K562 (cell line): ENCODE measurements around the gene COL10A1. TPM values are rescaled to one million over a fixed set of nuclear protein-coding genes. Genes with fewer than 3 reads are reported as not detected.

Experiments
- ATAC-seq: fragments of 200-7000 bp; cut with Tn5 transposase; 3 replicates; pipeline ENCODE4 v1.9.1; 2020; ENCODE audit warnings: moderate library complexity
- BruUV-seq: library from RNA; stranded (reverse); fragments of 400-500 nt; replicated peaks from 2 replicates; lab custom pipeline; 2021; lab: Mats Ljungman, UMichigan
- CTCF ChIA-PET: fragments of 300-600 bp; formaldehyde crosslinking; extraction: SDS; loops from one replicate; lab custom pipeline; 2021; ENCODE audit warnings: low intra/inter-chr PET ratio; lab: Yijun Ruan, JAX
- POLR2A ChIA-PET: fragments of 300-600, 350-650 bp; sonication (Branson Sonifier 250); formaldehyde crosslinking; extraction: SDS; loops from one replicate; lab custom pipeline; 2021; ENCODE audit warnings: antibody characterized with exemption, inconsistent platforms; lab: Yijun Ruan, JAX
- DNase-seq, 4 experiments: peaks; one replicate each; pipeline versions ENCODE4 v3.0.0 to v3.0.0-alpha.2; 2011 to 2018; ENCODE audit warnings: low spot score in 3 of 4, mixed read lengths in 3 of 4; ENCODE audit errors: extremely low read depth in 1 of 4
- FAIRE-seq: peaks from 2 replicates; lab custom pipeline; 2011; peaks lifted over from hg19 to GRCh38; lab: Jason Lieb, UNC
- H2AFZ ChIP-seq: 2 replicates; pipeline ENCODE4 v1.6.0; 2011; ENCODE audit warnings: low read depth, low read length, control low read depth, inconsistent platforms
- H3K27ac ChIP-seq: fragments of 200-600 bp; 3 replicates; pipeline ENCODE4 v1.8.0; 2011; ENCODE audit warnings: low read depth, mild to moderate bottlenecking, control low read depth, inconsistent platforms, low read length, moderate library complexity, mixed read lengths; ENCODE audit errors: extremely low read depth
- H3K27me3 ChIP-seq, 2 experiments: fragments of 300-600 bp in 1 of 2; 2 replicates in 1 of 2; 3 replicates in 1 of 2; pipeline versions ENCODE4 v1.6.0 to v1.8.0; 2011; ENCODE audit warnings: inconsistent platforms in 2 of 2, low read length in 2 of 2, mild to moderate bottlenecking in 1 of 2, mixed read lengths in 1 of 2, moderate library complexity in 1 of 2; ENCODE audit not compliant: control insufficient read depth in 2 of 2, insufficient read depth in 2 of 2
- H3K36me3 ChIP-seq: fragments of 300-600 bp; 3 replicates; pipeline ENCODE4 v1.8.0; 2011; ENCODE audit warnings: mild to moderate bottlenecking, low read length, inconsistent platforms; ENCODE audit not compliant: control insufficient read depth, insufficient read depth
- H3K4me1 ChIP-seq, 2 experiments: fragments of 200-600 bp in 1 of 2; replicated peaks in 1 of 2; 2 replicates in 1 of 2; 3 replicates in 1 of 2; pipeline versions ENCODE4 v1.5.1 to v1.8.0; 2011; ENCODE audit warnings: inconsistent platforms in 2 of 2, low read length in 2 of 2, mild to moderate bottlenecking in 1 of 2, mixed read lengths in 1 of 2, moderate library complexity in 1 of 2; ENCODE audit not compliant: control insufficient read depth in 2 of 2, insufficient read depth in 2 of 2
- H3K4me2 ChIP-seq: 2 replicates; pipeline ENCODE4 v1.6.1; 2011; ENCODE audit warnings: low read length, control low read depth, inconsistent platforms, mixed read lengths; ENCODE audit not compliant: insufficient read depth
- H3K4me3 ChIP-seq: fragments of 200-600 bp; sonication (generic), shearing (Covaris generic); 2 replicates; pipeline ENCODE4 v1.5.1; 2016; ENCODE audit warnings: control low read depth, inconsistent platforms
- H3K79me2 ChIP-seq: fragments of 200-600 bp; 3 replicates; pipeline ENCODE4 v1.8.0; 2011; ENCODE audit warnings: low read length, inconsistent platforms; ENCODE audit not compliant: control insufficient read depth, insufficient read depth
- H3K9ac ChIP-seq, 2 experiments: 2 replicates each; pipeline versions ENCODE4 v1.6.0 to v1.6.1; 2011; ENCODE audit warnings: low read depth in 2 of 2, low read length in 2 of 2, control low read depth in 1 of 2, inconsistent platforms in 1 of 2, mild to moderate bottlenecking in 1 of 2, mixed read lengths in 1 of 2; ENCODE audit not compliant: insufficient read depth in 1 of 2
- H3K9me1 ChIP-seq: one replicate; pipeline ENCODE4 v1.6.0; 2011; ENCODE audit warnings: inconsistent platforms, mild to moderate bottlenecking, low read length, moderate library complexity; ENCODE audit not compliant: control insufficient read depth, insufficient read depth
- H3K9me3 ChIP-seq: replicated peaks from 2 replicates; pipeline ENCODE4 v1.5.1; 2011; ENCODE audit warnings: low read depth, low read length, inconsistent platforms; ENCODE audit not compliant: control insufficient read depth, insufficient read depth
- H4K20me1 ChIP-seq: replicated peaks from 2 replicates; pipeline ENCODE4 v1.6.1; 2011; ENCODE audit warnings: low read length, inconsistent platforms, mixed read lengths; ENCODE audit not compliant: control insufficient read depth, insufficient read depth
- ARNT ChIP-seq, 2 experiments: fragments of 450-650 bp; IDR thresholded peaks; 2 replicates each; pipeline ENCODE4 v1.6.1; 2016; ENCODE audit warnings: mild to moderate bottlenecking in 1 of 2
- C11orf30 ChIP-seq: fragments of 450-650 bp; IDR thresholded peaks from 2 replicates; pipeline ENCODE4 v1.6.1; 2016; ENCODE audit warnings: low read depth, mild to moderate bottlenecking
- MAFG ChIP-seq: fragments of 450-650 bp; conservative IDR thresholded peaks from 2 replicates; pipeline ENCODE4 v1.6.1; 2016; ENCODE audit warnings: missing genetic modification characterization, missing compliant biosample characterization
- MLLT1 ChIP-seq, 2 experiments: fragments of 450-650 bp; IDR thresholded peaks; 2 replicates each; pipeline ENCODE4 v1.6.1; 2016
- PHF8 ChIP-seq: fragments of 200-600 bp; sonication (generic); IDR thresholded peaks from 2 replicates; pipeline ENCODE4 v1.6.1; 2012; ENCODE audit warnings: mixed run types, mild to moderate bottlenecking, inconsistent platforms, low read length, moderate library complexity, borderline replicate concordance
- PREB ChIP-seq: sonication (generic); formaldehyde crosslinking; IDR thresholded peaks from 2 replicates; pipeline ENCODE4 v1.8.1; 2023; ENCODE audit warnings: mild to moderate bottlenecking, missing genetic modification reagents
- PRMT5 ChIP-seq: sonication (generic); formaldehyde crosslinking; IDR thresholded peaks from 2 replicates; pipeline ENCODE4 v1.5.0; 2020; ENCODE audit warnings: missing genetic modification reagents
- SMAD2 ChIP-seq: fragments of 150-350 bp; IDR thresholded peaks from 2 replicates; pipeline ENCODE4 v1.6.1; 2014; ENCODE audit warnings: low read depth, mild to moderate bottlenecking, low read length
- SNIP1 ChIP-seq: fragments of 450-650 bp; IDR thresholded peaks from 2 replicates; pipeline ENCODE4 v1.7.1; 2017; ENCODE audit warnings: low read depth, mild to moderate bottlenecking
- ZNF316 ChIP-seq: fragments of 450-650 bp; IDR thresholded peaks from 2 replicates; pipeline ENCODE4 v1.6.1; 2016
- WGBS: fragments of 100-300 bp; shearing (Covaris generic); methylation state at CpG from one replicate; pipeline ENCODE4 v1.1.6; 2016; ENCODE audit warnings: low coverage, mixed read lengths; ENCODE audit not compliant: insufficient coverage; ENCODE audit errors: missing lambda C conversion rate; 5-methylcytosine and 5-hydroxymethylcytosine counted together
- in situ Hi-C: fragments of 300-500 bp; cut with MboI; formaldehyde crosslinking; loops from 4 replicates; pipeline ENCODE4 v1.15.0; 2018; ENCODE audit warnings: inconsistent platforms, mixed read lengths
- intact Hi-C: fragments of 100-400 bp; cut with micrococcal nuclease; formaldehyde crosslinking; loops from 2 replicates; pipeline ENCODE4 v1.14.2; 2022
- polyA plus RNA-seq, 8 experiments: library from polyadenylated mRNA; depleted of rRNA in 4 of 8; stranded (reverse) in 5 of 8; unstranded in 3 of 8; fragments of >200 nt; fragmentation: Nextera tagmentation in 2 of 8; fragmentation: Illumina TruSeq in 1 of 8; extraction: Ambion mirVana in 2 of 8; extraction: Trizol in 1 of 8; gene quantifications; 2 replicates each; pipeline versions ENCODE4 v1.2.1 to v1.2.3, GENCODE V29; 2011 to 2014; ENCODE audit warnings: inconsistent platforms in 1 of 8, missing spikeins in 1 of 8
- total RNA-seq, 7 experiments: library from RNA; depleted of rRNA in 6 of 7; stranded (reverse); fragments of >200 nt in 6 of 7; fragmentation: Illumina TruSeq in 2 of 7; extraction: Trizol in 2 of 7; gene quantifications; 2 replicates each; pipeline versions ENCODE4 v1.2.1 to v1.2.3, GENCODE V29; 2011 to 2021; ENCODE audit warnings: low replicate concordance in 1 of 7

COL10A1 gene
- total and polyA plus RNA-seq, 9 of the 15 experiments (the other 6 are each of a cell fraction or from before 2014, with no cell fraction given) = 0.06 to 0.08 TPM; not detected in 7

GRCh38 chr6:116083052-116083451, 42.9 kb downstream of the COL10A1 start (continued):
- TF ChIP-seq PRMT5 (CRISPR knock-in tag) (no peak), PHF8 (no peak), PREB (CRISPR knock-in tag) (no peak)

- H3K79me2 ChIP-seq = no peaks in the 10 kb centered on the region
- H3K9ac ChIP-seq = no peak overlapping the region
- DNase-seq = no peak
- no peaks in the 10 kb centered on the region for H3K9me3 ChIP-seq
- H3K27me3 ChIP-seq = no peaks in the 10 kb centered on the region
- CTCF ChIA-PET = no interaction called here
- ATAC-seq = no peak
- H4K20me1 ChIP-seq = no peaks in the 10 kb centered on the region
- TF ChIP-seq ZNF316 = peak; percentile 60; the same call in 1 of the 2 replicates
- no peak for TF ChIP-seq MLLT1 (IDR thresholded peaks at IDR 0.05)
- no peak for TF ChIP-seq SMAD2
- TF ChIP-seq ARNT (IDR thresholded peaks at IDR 0.05) = no peak
- TF ChIP-seq C11orf30 = peak; percentile 27; the same call in 1 of the 2 replicates
- TF ChIP-seq SNIP1 = no peak
- TF ChIP-seq MAFG = 0 out of 2 replicates have a peak, but pooled peaks have one; percentile 7
- no peaks in the 10 kb centered on the region for H3K36me3 ChIP-seq
- POLR2A ChIA-PET = no interaction called here
- no peaks in the 10 kb centered on the region for H3K9me1 ChIP-seq
- FAIRE-seq = no peak
- no peak overlapping the region for H3K4me2 ChIP-seq
- WGBS = 42% methylated on average over 3 of the region's 3 CpGs
- intact Hi-C loops = no loop called here
- no peaks in the 10 kb centered on the region for H3K4me1 ChIP-seq
- in situ Hi-C loops = no loop called here
- no peak overlapping the region for H3K27ac ChIP-seq
- BruUV-seq = no TSS peak
- no peak overlapping the region for H3K4me3 ChIP-seq
- H2AFZ ChIP-seq = no peak overlapping the region
These were observed 47.0 kb downstream of the COL10A1 start for GRCh38 chr6:116078945-116079344.
